DND-41 (cell line): ENCODE results near the gene EIF4H.

Experiments
- CTCF ChIP-seq: IDR thresholded peaks from 2 replicates; pipeline ENCODE4 v1.5.1; 2012; ENCODE audit warnings: borderline replicate concordance, low read length, moderate library complexity, mild to moderate bottlenecking; ENCODE audit not compliant: poor library complexity, severe bottlenecking; ENCODE audit errors: extremely low read depth
- EZH2 ChIP-seq: IDR thresholded peaks from 3 replicates; pipeline ENCODE4 v1.6.1; 2012; ENCODE audit warnings: borderline replicate concordance, low read depth, mild to moderate bottlenecking, moderate library complexity, low read length, inconsistent platforms; ENCODE audit not compliant: severe bottlenecking

- TF ChIP-seq CTCF (no peak), EZH2 (no peak)
Measured at GRCh38 chr7:74179935-74180604, 5.9 kb downstream of the EIF4H start.
